CD4-positive, alpha-beta T cell treated with Interleukin-15 for 4 hours (primary cell): ENCODE results near the gene AP2A1.
"Not testable (repeated sequence)": the region's sequence is repeated elsewhere in the genome, so short reads cannot be mapped to it uniquely, and the experiment has no call there.

Experiments
- DNase-seq: peaks from one replicate; pipeline ENCODE4 v3.0.0-alpha.2; 2020; ENCODE audit warnings: low spot score

AP2A1 gene

GRCh38 chr19:49766930-49767299, at the start of gene AP2A1:
TSS of gene AP2A1 (plus strand) at chr19:49767001. CDS start at chr19:49767134, 133 bp downstream.
- no peak for DNase-seq

DNA sequence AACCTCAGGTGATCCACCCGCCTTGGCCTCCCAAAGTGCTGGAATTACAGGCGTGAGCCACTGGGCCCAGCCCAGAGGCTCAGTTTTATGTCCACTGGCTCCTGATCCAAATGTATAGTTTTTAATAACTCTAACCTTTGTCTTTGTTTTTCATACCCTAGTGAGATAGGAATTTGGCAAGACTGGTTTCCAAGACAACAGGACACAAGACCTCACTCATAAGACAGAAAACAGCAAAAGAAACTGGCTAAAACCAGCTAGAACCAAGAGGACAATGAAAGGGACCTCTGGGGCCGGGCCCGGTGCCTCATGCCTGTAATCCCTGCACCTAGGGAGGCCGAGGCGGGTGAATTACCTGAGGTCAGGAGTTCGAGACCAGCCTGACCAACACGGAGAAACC, 48.3 kb upstream of the AP2A1 start:
- no peak for DNase-seq

DNA sequence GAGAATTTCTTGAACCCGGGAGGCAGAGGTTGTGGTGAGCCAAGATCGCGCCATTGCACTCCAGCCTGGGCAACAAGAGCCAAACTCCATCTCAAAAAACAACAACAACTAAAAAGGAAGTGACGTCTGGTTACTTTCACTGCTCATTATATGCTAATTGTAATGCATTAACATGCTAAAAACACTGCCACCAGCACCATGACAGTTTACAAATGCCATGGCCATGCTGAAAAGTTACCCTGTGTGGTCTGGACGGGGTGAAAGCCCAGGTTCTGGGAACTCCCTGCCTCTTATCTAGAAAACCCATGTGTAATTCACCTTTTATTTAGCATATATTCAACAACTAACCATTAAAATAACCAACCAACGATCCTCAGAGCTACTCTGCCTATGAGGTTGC, 47.8 kb upstream of the AP2A1 start:
- no peak for DNase-seq

DNA sequence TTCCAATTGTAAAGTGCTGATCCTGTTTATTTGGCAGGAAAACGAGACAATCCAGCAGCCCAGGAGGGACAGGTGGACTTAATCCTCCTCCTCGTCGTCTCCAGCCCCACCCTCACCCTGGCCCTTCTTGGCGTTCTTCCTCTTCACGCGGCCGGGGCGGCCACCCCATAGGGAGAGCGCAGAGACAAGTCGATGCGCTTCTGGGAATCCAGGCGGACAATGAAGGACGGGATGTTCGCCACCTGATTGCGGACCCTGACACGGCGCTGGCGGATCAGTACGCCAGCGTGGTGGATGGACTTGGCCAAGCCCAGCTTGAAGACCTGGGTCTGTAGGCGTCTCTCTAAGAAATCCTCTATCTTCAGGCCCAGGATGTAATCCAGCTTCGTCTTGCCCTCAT, 47.4 kb upstream of the AP2A1 start:
- DNase-seq = not testable (repeated sequence)

- DNase-seq = no peak
Observed at GRCh38 chr19:49727217-49728030, 39.4 kb upstream of the AP2A1 start.

GRCh38 chr19:49730166-49730565, 36.6 kb upstream of the AP2A1 start:
- DNase-seq = no peak

DNA sequence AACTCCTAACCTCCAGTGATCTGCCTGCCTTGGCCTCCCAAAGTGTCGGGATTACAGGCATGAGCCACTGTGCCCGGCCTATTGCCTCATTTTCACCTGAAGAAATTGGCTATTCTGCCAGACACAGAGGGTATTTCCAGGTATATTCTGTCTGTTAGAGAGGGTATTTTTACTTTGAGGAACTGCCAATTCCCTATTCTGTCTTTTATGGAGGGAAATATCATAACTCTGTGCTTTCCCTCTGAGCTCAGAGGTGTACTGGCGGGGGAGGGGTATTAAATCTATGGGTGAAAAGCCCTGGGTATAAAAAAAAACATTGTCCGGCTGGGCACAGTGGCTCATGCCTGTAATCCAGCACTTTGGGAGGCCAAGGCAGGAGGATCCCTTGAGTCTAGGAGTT, 28.5 kb upstream of the AP2A1 start:
- no peak for DNase-seq

DNA sequence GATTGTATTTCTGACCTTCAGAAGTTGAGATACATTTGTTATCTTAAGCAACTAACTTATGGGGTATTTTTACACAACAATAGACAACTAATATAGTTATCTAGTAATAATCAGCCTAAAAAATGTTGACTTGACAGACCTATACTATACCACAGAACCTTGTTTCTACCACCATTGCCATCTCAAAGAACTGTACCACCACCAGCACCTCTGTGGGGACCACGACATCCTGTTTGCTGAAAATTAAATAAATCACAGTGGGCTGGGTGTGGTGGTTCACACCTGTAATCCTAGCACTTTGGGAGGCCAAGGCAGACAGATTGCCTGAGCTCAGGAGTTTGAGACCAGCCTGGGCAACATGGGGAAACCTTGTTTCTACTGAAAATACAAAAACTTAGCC, 27.7 kb upstream of the AP2A1 start:
- no peak for DNase-seq

DNA sequence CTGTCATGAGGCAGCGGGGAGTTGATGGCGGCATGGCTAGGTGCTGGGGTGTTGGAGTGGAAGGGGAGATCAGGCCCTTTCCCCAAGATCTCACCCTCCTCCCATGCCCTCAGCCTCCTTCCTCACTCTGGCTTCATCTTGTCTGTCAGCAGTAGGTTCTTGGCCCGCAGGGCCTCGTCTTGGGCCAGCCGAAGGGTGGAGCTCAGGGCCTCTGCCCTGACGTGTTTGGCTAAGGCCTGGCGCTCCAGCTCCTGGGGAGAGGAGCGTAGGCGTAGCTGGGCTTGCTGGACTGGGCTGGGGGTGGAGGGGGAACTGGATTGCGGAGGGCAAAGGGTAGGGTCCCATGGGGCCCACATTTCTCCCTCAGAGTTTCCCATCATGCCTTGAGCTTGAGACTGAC, 26.9 kb upstream of the AP2A1 start:
- DNase-seq = no peak

- DNase-seq = no peak
Observed at GRCh38 chr19:49741210-49741844, 25.5 kb upstream of the AP2A1 start.

DNA sequence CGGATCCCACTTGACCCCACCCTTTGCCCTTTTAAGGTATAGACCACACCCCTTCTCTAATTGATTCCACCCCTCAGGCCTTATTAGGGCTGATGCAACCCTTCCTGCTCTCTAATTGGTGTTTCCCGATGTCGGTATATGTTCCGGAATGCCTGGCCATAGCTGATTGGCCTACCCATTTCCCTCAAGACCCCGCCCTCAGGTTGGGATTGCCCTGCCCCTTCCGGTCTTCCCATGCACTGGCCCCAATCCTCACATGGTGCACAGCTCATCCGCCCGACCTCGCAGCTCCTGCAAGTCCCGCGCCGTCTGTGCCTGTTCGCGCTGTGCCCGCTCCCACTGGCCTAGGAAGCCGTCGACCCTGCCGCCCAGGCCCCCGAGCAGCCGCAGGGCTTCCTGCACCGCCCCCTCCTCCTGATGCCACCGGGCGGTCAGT, 21.8 kb upstream of the AP2A1 start:
- DNase-seq = no peak

- DNase-seq = peak; percentile 32
Observed at GRCh38 chr19:49746206-49746958, 20.4 kb upstream of the AP2A1 start.

- no peak for DNase-seq
Observed at GRCh38 chr19:49749055-49749716, 17.6 kb upstream of the AP2A1 start.

- DNase-seq = no peak
Observed at GRCh38 chr19:49749771-49750170, 17.0 kb upstream of the AP2A1 start.

DNA sequence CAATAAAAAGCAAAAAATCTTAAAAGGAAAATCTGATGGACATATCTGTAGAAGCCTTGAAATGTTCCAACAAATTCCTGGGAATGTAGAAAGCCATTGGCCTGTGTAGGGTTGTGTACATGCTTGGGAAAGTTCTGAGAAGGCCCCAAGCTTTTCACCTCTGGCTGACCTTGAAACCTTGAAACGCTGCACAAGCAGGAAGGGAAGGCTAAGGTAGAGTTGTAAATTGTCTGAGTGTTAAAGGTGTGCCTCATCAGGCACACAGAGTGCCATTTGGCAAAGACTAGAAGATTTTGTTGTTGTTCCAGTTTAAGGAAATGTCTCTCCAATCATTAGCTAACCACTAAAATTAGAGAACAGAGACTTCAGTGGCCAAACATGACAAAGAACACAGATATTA, 14.1 kb upstream of the AP2A1 start:
- DNase-seq = no peak

DNA sequence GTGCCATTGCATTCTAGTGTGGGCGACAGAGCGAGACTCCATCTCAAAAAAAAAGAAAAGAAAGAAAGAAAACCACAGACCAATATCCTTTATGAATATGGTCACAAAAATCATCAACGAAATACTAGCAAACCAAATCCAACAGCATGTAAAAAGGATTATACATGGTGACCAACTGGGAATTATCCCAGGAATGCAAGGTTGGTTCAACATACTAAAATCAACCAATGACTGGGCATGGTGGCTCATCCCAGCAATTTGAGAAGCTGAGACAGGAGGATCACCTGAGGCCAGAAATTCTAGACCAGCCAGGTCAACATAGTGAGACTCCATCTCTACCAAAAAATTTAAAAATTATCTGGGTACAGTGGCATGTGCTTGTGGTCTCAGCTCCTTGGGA, 10.8 kb upstream of the AP2A1 start:
- no peak for DNase-seq

GRCh38 chr19:49758292-49758691, 8.5 kb upstream of the AP2A1 start:
- DNase-seq = no peak

- DNase-seq = no peak
Observed at GRCh38 chr19:49761249-49761624, 5.6 kb upstream of the AP2A1 start.

GRCh38 chr19:49761625-49762311, 5.0 kb upstream of the AP2A1 start:
- no peak for DNase-seq

- no peak for DNase-seq
Observed at GRCh38 chr19:49763230-49763629, 3.6 kb upstream of the AP2A1 start, which contains the start of gene TSKS. TSS of gene TSKS (minus strand) at chr19:49763306. CDS start at chr19:49763247, 59 bp downstream.

DNA sequence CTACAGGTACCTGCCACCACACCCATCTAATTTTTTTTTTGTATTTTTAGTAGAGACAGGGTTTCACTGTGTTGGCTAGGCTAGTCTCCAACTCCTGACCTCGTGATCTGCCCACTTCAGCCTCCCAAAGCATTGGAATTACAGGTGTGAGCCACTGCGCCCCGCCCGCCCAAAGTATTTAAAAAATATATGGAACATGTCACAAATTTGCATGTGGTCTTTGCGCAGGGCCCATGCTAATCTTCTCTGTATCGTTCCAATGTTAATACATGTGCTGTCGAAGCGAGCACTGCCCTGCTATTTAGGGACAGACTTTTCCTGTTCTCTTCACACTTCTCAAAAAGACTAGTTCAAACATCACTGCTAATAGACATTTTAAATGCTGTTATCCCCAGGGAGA, 2.5 kb upstream of the AP2A1 start:
- no peak for DNase-seq
